K562 (cell line): ENCODE data around the gene AGPAT1. TPM values are rescaled to one million over a fixed set of nuclear protein-coding genes. Genes with fewer than 3 reads are reported as not detected.

Experiments used
- CBFA2T3 ChIP-seq: fragments of 450-650 bp; IDR thresholded peaks from 2 replicates; pipeline ENCODE4 v1.6.1; 2017
- CCNT2 ChIP-seq: IDR thresholded peaks from 2 replicates; pipeline ENCODE4 v1.6.1; 2011; ENCODE audit warnings: borderline replicate concordance, low read depth, mild to moderate bottlenecking, moderate library complexity, mixed read lengths, low read length; ENCODE audit not compliant: insufficient read length; ENCODE audit errors: extremely low read depth
- CEBPG ChIP-seq, 3 experiments: fragments of 200-800 bp in 1 of 3; sonication (Bioruptor generic) in 1 of 3; sonication (generic) in 1 of 3; formaldehyde crosslinking in 1 of 3; IDR thresholded peaks in 2 of 3; conservative IDR thresholded peaks in 1 of 3; 2 replicates each; pipeline versions ENCODE4 v1.6.1 to v1.8.0; 2016 to 2022; ENCODE audit warnings: missing compliant biosample characterization in 2 of 3, missing genetic modification characterization in 2 of 3, mild to moderate bottlenecking in 1 of 3, missing genetic modification reagents in 1 of 3
- DDX20 ChIP-seq: fragments of 450-650 bp; IDR thresholded peaks from 2 replicates; pipeline ENCODE4 v1.6.1; 2016; ENCODE audit warnings: missing genetic modification characterization, low read depth, mild to moderate bottlenecking, missing compliant biosample characterization, moderate library complexity
- DMBX1 ChIP-seq: fragments of 250-450 bp; sonication (Bioruptor Pico); IDR thresholded peaks from 2 replicates; pipeline ENCODE4 v1.8.0; 2022; ENCODE audit warnings: inconsistent platforms, mild to moderate bottlenecking, moderate library complexity, borderline replicate concordance
- DPF2 ChIP-seq: fragments of 450-650 bp; IDR thresholded peaks from 2 replicates; pipeline ENCODE4 v1.6.1; 2016
- GABPB2 ChIP-seq: fragments of 250-450 bp; sonication (Bioruptor Pico); conservative IDR thresholded peaks from 2 replicates; pipeline ENCODE4 v1.5.1; 2021; ENCODE audit warnings: mild to moderate bottlenecking
- NFYB ChIP-seq: IDR thresholded peaks from 2 replicates; pipeline ENCODE4 v1.6.1; 2011; ENCODE audit warnings: mild to moderate bottlenecking, moderate library complexity; ENCODE audit not compliant: insufficient read length; ENCODE audit errors: extremely low read depth
- NR4A1 ChIP-seq, 2 experiments: fragments of 250-450 bp in 1 of 2; fragments of 450-650 bp in 1 of 2; sonication (Bioruptor Pico) in 1 of 2; IDR thresholded peaks; 2 replicates each; pipeline versions ENCODE4 v1.4.0 to v1.6.1; 2016 to 2020; ENCODE audit warnings: mild to moderate bottlenecking in 2 of 2, missing compliant biosample characterization in 1 of 2, missing genetic modification characterization in 1 of 2, moderate library complexity in 1 of 2
- PHTF2 ChIP-seq: fragments of 250-450 bp; sonication (Bioruptor Pico); IDR thresholded peaks from 2 replicates; pipeline ENCODE4 v1.5.0; 2021; ENCODE audit warnings: mild to moderate bottlenecking
- PREB ChIP-seq: sonication (generic); formaldehyde crosslinking; IDR thresholded peaks from 2 replicates; pipeline ENCODE4 v1.8.1; 2023; ENCODE audit warnings: mild to moderate bottlenecking, missing genetic modification reagents
- SMARCE1 ChIP-seq: fragments of 450-650 bp; IDR thresholded peaks from 2 replicates; pipeline ENCODE4 v1.7.1; 2016; ENCODE audit warnings: mild to moderate bottlenecking
- THAP12 ChIP-seq: fragments of 250-450 bp; sonication (Bioruptor Pico); IDR thresholded peaks from 2 replicates; pipeline ENCODE4 v1.9.0; 2021; ENCODE audit warnings: mild to moderate bottlenecking, inconsistent platforms
- ZBTB40 ChIP-seq, 2 experiments: fragments of 450-650 bp in 1 of 2; sonication (generic) in 1 of 2; formaldehyde crosslinking in 1 of 2; IDR thresholded peaks; 2 replicates each; pipeline versions ENCODE4 v1.7.1 to v1.9.0; 2016 to 2022; ENCODE audit warnings: inconsistent platforms in 1 of 2, mild to moderate bottlenecking in 1 of 2, missing genetic modification reagents in 1 of 2
- polyA plus RNA-seq, 8 experiments: library from polyadenylated mRNA; depleted of rRNA in 4 of 8; stranded (reverse) in 5 of 8; unstranded in 3 of 8; fragments of >200 nt; fragmentation: Nextera tagmentation in 2 of 8; fragmentation: Illumina TruSeq in 1 of 8; extraction: Ambion mirVana in 2 of 8; extraction: Trizol in 1 of 8; gene quantifications; 2 replicates each; pipeline versions ENCODE4 v1.2.1 to v1.2.3, GENCODE V29; 2011 to 2014; ENCODE audit warnings: inconsistent platforms in 1 of 8, missing spikeins in 1 of 8
- total RNA-seq, 7 experiments: library from RNA; depleted of rRNA in 6 of 7; stranded (reverse); fragments of >200 nt in 6 of 7; fragmentation: Illumina TruSeq in 2 of 7; extraction: Trizol in 2 of 7; gene quantifications; 2 replicates each; pipeline versions ENCODE4 v1.2.1 to v1.2.3, GENCODE V29; 2011 to 2021; ENCODE audit warnings: low replicate concordance in 1 of 7

Gene AGPAT1
- total and polyA plus RNA-seq, 9 of the 15 experiments (the other 6 are each of a cell fraction or from before 2014, with no cell fraction given) = 37.9 to 176 (median 69.4) TPM

- TF ChIP-seq THAP12 (CRISPR knock-in tag) (0 out of 2 replicates have a peak, but pooled peaks have one; percentile 34), PHTF2 (CRISPR knock-in tag) (peak; percentile 7; the same call in 1 of the 2 replicates), CEBPG (CRISPR knock-in tag; IDR thresholded peaks at IDR 0.05) (peak; percentile 88), CEBPG (tag; conservative IDR thresholded peaks at IDR 0.05 in 1 of 2, IDR thresholded peaks at IDR 0.05 in 1 of 2) (peak; percentile 89 to 95), SMARCE1 (no peak), NR4A1 (CRISPR knock-in tag; IDR thresholded peaks at IDR 0.05) (no peak), NR4A1 (tag; IDR thresholded peaks at IDR 0.05) (peak; percentile 37; the same call in 1 of the 2 replicates), PREB (CRISPR knock-in tag) (no peak), NFYB (no peak), DDX20 (tag) (peak; percentile 53; the same call in 1 of the 2 replicates), ZBTB40 (IDR thresholded peaks at IDR 0.05) (no peak), ZBTB40 (CRISPR knock-in tag; IDR thresholded peaks at IDR 0.05) (no peak), CBFA2T3 (no peak), DMBX1 (CRISPR knock-in tag) (peak; percentile 96), GABPB2 (no peak), DPF2 (no peak), CCNT2 (no peak)
These were observed 8.3 kb upstream of the AGPAT1 start, which contains the start of gene AGER (continued) for GRCh38 chr6:32184084-32184640.
